Measurements from ENCODE around the gene DNAJC10.
"Not testable (repeated sequence)": the region's sequence is repeated elsewhere in the genome, so short reads cannot be mapped to it uniquely, and the experiment has no call there.

Gene DNAJC10, protein sequence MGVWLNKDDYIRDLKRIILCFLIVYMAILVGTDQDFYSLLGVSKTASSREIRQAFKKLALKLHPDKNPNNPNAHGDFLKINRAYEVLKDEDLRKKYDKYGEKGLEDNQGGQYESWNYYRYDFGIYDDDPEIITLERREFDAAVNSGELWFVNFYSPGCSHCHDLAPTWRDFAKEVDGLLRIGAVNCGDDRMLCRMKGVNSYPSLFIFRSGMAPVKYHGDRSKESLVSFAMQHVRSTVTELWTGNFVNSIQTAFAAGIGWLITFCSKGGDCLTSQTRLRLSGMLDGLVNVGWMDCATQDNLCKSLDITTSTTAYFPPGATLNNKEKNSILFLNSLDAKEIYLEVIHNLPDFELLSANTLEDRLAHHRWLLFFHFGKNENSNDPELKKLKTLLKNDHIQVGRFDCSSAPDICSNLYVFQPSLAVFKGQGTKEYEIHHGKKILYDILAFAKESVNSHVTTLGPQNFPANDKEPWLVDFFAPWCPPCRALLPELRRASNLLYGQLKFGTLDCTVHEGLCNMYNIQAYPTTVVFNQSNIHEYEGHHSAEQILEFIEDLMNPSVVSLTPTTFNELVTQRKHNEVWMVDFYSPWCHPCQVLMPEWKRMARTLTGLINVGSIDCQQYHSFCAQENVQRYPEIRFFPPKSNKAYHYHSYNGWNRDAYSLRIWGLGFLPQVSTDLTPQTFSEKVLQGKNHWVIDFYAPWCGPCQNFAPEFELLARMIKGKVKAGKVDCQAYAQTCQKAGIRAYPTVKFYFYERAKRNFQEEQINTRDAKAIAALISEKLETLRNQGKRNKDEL

DNA sequence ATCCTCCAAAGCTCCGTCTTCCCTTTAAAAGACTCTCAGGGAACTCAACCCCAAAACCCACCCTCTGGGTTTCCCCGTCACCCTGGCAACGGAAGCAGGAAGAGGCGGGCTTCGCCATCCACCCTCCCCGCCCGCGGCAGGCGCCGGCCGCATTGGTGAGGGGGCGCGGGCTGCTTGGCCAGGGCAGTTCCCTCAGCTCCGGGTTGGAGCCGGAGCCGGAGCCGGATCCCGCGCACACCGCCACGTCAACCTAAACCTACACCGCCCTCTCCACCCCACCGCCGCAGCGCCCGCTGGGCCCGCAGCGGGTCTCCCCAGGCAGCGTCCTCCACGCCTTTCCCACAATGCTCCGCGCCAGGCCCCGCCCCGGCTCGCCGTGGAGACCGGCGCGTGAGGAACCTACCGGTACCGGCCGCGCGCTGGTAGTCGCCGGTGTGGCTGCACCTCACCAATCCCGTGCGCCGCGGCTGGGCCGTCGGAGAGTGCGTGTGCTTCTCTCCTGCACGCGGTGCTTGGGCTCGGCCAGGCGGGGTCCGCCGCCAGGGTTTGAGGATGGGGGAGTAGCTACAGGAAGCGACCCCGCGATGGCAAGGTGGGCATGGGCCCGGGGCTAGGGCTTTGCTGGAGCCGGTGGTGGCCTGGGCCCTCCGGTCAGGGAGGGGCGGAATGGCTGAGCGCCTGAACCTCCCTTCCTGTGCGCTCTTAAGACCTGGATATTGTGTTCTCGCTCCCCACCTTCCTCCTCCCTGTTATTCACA, at the start of gene DNAJC10:
Gene DNAJC10, plus strand, starts transcription at position 366 of the 758 bp plus-strand sequence. CDS start 1,830 bp downstream, outside the sequence.
- peak; percentile 78 for DNase-seq

DNA sequence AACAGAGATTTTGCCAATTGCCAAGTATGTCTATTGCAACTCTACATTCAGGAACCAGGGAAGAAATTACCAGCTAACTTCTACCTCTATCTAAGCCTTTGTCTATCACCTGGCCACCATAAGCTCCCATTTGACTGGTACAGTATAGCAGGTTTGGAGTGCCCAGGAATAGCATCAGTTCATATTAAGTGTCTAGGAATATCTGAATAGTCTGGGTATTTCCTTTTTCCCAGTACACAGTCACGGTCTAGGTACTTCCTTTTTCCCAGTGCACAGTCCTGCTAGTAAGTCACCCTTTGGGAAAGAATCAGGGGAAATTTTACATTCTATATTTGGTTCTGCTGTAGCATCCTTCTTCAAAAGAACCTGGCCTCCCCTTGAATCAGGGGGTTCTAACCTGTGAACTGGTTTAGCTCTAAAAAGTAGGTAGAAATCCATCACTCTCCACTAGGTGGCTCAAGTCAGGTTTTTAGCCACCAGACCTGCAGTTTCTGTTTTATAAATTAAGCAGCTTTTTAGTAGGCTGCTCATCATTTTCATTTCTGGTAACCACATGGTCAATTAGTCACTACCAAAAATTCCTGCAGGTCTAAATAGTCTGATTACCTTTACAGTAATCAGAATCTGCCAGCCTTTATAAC, 49.3 kb upstream of the DNAJC10 start:
- DNase-seq: no peak

DNA sequence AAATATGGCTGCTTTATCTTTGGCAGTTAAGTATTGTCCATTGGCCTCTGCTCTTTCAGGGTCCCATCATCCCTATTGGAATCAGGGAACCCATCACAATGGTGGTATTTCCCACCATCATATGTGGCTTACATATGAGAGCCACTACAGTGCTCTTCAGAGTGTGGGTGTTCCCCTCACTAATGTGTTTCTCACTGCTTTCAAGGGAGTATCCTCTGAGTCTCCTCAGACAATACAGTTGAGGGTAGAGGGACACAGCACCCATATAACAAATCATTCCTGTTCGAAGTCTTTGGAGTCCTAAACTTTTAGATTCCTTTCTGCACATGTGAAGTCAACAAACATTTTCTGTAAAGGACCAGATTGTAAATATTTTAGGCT, 48.8 kb upstream of the DNAJC10 start:
- DNase-seq: no peak

DNA sequence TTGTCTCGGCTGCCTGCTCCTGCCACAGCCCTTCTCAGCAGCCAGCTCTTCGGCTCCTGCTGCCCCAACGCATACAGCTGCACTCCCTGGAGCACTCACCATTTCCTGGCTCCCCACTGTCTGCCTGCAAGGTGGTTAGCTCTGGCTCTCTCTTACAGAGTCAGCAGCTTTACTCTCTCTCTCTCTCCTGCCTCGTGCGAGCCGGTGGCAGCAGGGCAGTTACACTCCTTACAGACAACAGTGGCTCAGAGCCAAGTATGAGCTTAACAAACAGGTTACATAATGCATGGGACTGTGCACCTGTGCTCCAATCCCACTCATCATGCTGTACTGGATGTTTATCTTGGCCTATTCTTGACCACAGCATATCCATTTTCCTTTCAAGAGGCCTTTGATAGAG, 47.4 kb upstream of the DNAJC10 start:
- DNase-seq: peak; percentile 88

DNA sequence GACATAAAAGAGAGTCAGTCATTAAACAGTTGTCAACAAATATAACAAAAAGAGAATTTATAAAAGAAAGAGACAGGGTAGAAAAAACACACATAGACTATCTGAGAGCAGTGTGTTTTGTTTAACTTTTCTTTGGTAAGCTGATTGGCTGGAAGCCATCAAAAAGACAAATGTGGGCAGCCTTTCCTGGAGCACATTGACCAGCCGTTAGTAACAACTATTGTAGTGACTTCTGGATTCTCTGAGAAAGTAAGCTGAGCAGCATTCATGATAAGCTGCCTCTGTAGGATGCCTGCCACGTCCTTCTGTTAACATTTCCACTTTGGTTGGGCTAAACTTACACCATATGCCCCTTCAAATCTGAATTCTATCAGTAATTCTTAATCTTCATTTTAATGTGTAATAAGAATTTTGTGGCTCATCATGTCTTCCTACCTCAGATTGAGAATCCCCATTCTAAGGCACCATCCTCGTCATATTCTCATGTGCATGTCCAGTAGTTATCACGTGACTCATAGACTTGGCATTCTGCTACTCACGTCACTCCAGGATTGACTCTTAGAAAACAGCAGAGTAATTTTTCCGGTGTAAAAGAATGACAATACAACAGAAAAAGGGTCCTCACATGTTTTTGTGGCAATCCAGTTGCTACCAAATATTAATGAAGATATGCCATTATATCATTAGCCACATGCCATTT, 43.4 kb upstream of the DNAJC10 start:
- no peak for DNase-seq

DNA sequence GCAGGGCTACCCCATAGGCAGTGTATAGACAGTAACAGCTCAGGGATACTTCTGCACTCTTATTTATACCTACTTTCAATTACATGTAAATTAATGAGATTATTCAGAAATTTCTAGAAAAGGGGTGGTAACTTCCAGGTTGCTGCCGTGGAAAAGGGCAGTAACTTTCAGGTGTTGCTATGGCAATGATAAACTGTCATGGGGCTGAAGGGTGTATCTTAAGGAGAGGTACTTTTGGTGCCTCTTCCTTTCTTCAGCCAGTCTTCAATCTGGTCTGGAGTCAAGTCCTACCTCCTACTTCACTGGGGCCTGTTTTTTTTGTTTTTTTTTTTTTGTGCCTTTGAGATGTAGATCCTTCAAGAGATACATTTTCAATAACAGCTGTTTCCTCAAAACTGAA, 35.2 kb upstream of the DNAJC10 start:
- no peak for DNase-seq

DNA sequence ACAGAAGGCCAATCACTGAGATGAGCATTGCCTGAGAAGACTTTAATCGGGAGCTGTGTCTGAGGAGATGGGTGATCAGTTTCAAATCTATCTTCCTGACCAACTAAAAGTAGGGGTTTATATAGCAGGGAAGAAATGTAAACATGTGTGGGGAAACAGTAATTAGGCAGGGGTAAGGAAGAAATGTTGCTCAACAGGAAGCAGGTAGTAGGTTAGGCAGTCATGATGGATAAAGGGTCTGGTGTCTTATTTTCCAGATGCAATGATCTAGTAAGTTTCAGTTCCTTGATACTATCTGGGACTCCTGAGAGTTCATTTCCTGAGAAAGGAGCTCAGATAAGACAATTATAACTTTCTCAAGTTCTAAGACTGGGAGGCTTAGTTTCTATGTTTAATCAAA, 33.8 kb upstream of the DNAJC10 start:
- DNase-seq: no peak

DNA sequence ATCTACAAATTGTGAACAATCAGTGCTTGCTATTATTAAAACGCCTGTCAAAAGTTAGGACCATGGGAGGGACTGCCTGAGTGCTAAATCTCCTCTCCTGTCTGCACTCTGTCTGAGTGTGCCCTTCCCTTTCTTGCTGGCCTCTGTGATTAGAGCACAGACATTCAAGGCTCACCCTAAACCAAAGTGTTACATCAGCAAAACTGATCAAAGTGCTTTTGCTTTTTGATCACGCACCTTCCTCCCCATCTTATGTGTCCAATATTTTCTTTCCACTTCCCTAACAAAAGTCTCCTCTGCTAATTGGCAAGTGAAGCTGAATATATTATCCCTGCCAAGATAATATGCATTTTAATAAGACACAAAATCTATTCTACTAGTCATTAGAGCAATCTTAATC, 30.5 kb upstream of the DNAJC10 start:
- no peak for DNase-seq

DNA sequence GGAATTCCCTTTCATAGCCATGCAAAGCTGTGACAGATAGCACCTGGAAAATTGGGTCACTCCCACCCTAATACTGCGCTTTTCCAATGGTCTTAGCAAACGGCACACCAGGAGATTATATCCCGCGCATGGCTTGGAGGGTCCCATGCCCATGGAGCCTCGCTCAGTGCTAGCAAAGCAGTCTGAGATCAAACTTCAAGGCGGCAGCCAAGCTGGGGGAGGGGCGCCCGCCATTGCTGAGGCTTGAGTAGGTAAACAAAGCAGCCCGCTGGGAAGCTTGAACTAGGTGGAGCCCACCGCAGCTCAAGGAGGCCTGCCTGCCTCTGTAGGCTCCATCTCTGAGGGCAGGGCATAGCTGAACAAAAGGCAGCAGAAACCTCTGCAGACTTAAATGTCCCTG, 29.3 kb upstream of the DNAJC10 start:
- not testable (repeated sequence) for DNase-seq

DNA sequence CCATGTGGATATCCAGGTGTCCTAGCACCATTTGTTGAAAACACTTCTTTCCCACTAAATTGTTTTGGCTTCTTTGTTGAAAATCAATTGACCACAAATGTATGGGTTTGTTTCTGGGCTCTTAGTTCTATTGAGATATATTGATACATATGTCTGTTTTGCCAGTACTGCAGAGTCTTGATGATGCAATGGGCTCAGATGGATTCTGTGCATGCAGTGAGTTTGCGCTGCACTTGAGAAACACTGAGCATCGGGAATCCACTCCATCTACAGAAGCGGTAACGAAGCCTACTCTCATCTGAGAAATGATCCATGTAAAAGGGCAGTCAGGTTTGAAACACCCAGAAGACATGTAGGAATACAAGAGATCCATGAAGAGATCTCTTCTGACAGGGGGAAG, 21.9 kb upstream of the DNAJC10 start:
- DNase-seq: no peak

DNA sequence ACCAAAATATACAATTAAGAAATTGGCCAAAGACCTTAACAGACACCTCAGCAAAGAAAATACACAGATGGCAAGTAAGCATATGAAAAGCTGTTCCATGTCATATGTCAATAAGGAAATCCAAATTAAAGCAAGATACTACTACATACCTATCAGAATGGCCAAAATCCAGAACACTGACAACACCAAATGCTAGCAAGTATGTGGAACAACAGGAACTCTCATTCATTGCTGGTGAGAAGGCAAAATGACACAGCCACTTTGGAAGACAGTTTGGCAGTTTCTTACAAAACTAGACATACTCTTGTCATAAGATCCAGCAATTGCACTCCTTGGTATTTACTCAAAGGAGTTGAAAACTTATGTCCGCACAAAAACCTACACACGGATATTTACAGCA, 20.3 kb upstream of the DNAJC10 start:
- no peak for DNase-seq

DNA sequence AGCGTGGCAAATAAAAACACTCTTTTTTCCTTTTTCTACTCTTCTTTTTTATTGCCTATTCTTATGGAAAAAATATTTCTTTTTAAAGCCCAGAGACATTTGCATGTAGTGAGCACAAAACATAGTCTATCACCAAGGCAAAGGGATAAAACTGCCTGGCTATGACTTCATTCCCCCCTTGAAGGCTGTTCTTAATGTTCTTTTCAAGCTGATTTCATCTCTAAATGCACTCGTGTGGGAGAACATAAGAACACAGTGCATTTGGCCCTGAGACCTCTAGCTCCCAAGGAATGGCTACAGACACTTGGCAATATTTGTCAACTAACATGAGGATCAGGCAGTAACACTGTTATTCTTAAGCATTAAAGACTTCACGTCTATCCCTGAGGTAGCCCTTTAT, 17.4 kb upstream of the DNAJC10 start:
- no peak for DNase-seq

DNA sequence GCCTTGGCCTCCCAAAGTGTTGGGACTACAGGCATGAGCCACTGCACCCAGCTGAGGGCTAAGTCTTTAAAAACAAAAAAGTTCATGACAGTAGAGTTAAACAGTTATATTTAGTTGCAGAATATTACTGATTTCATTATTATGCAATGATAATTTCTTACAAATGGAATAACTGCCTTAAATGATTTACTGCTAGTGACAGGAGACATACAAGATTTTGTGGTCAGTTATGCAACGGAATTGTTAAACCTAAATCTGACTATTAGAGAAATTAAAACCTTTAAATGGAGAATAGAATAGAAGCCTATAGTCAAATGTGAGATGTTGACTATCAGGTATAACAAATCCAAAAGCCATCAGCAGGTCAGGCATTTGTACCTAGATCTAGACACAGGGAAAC, 10.3 kb upstream of the DNAJC10 start:
- DNase-seq: no peak

DNA sequence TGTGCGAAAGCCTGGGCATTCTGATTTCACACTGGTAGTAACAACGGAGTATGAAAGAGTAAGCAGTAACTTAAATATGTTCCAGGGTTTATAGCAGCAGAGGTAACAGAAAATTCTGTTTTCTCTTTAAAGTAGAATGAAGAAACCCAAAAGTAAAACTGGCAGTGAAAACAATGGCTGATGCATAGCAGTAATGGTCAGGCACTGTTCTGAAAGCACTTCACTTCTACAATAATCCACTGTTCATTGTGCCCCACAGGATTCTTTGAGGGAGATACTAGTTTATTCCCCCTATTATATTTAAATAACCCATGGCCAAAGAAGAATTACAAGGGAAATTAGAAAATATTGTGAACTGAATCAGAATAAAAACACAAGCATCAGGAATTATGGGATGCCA, 9.3 kb upstream of the DNAJC10 start:
- DNase-seq: no peak

DNA sequence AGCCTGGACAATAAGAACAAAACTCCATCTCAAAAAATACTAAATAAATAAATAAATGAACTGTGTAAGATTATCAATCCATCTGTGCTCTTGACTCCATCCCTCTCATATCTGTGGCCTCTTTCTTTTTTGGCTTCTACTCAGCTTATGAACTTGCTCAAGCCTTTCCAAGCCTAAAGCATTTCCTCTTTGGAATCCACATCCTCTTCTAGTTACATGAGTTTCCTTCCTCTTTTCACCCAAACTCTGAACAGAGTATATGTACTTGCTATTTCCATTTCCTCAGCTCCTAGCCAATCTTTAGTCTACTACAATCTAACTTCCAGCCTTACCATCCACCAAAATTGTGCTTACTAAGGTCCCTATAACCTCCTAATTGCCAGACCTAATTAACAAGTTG, 2.5 kb upstream of the DNAJC10 start:
- DNase-seq: no peak

DNA sequence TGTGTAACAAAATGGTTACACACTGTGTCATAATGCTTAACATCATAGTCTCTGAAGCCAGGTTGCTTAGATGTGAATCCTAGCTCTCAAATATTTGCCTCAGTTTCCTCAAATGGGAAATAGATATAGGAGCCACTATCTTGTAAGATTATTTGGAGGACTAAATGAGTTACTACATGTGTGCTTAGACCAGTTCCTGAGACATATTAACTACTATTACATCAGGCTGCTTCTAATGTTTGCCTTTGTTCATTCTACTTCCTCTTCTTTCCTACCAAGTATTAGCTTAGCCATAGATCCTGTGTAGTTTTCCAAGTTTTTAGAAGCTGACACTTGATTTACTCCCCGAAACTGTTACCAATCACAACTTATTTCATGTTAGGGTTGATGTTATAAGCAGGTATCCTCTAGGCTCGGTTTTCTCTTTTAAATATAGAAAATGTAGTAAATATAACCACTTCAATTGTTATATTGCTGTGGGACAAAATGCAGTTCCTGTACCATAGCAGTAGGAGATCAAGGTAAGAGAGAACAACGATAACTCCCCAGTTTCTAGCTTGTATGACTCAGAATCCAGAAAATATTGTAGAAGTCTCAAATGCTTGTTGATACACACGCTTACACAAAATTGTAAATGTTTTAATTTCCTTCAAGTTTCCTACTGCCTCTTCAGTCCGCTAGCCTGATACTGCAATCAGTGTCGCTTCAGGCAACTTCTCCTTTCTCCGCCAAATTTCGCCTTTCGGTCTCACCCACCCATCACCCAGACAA, 751 bp upstream of the DNAJC10 start:
- DNase-seq: no peak

DNA sequence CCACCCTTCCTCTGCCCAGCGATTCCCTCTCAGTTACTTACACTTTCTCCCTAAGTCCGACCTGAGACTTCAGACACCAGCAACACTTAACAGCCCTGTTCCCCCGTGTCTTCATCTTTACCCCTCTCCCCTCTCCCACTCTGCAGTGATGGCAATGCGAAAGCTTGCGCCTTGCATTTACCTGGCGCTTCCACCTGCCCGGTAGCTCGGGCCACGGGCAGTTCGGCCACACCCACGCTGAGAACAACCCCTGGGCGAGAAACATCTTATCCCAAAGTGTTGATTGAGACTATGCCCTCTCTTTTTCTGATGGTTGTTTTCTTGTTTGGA, 558 bp downstream of the DNAJC10 start:
- no peak for DNase-seq

DNA sequence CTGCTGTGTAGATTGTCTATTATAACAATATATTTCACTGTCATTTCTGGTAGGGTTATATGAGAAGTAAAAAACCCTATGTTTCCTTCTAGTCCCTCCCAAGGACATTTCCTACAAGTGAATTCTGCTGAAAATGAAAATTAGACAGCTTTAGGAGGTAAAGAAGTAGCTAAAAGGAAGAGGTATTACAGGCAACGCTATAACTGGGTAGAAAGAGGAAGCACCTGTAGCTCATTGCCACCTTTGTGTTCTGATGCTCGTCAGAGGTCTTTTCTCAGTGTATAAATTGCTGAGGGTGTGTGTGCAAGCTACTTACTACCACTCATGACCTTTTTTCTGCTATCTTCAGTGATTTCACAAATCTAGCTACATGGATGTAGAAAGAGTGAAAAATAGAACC, 1.4 kb downstream of the DNAJC10 start:
- peak; percentile 11 for DNase-seq

DNA sequence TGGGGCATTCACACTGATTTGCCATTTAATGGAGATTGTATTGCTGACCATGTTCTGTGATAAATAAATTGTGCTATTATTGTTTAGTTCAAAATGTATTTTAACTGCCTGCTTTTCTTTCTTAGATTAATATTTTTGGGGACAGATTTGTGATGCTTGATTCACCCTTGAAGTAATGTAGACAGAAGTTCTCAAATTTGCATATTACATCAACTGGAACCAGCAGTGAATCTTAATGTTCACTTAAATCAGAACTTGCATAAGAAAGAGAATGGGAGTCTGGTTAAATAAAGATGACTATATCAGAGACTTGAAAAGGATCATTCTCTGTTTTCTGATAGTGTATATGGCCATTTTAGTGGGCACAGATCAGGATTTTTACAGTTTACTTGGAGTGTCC, 1.8 kb downstream of the DNAJC10 start:
- no peak for DNase-seq

DNA sequence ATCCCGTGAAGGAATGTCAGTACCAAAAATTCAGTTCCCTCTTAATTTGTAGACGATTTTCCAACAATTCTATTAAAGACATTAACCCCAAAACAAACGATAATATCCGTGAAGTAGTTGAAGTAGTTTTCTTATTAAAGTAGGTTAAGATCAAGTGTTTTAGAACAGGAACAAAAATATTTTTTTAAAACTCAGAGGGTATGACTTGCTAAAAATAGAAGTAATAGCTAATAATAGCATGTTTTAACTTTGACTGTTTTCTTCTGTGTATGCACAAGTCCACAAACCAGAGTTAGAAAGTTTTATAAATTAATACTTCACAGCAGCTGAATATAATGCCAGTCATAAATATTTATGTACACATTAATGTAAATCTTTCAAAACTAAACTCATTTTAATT, 2.4 kb downstream of the DNAJC10 start:
- no peak for DNase-seq

DNA sequence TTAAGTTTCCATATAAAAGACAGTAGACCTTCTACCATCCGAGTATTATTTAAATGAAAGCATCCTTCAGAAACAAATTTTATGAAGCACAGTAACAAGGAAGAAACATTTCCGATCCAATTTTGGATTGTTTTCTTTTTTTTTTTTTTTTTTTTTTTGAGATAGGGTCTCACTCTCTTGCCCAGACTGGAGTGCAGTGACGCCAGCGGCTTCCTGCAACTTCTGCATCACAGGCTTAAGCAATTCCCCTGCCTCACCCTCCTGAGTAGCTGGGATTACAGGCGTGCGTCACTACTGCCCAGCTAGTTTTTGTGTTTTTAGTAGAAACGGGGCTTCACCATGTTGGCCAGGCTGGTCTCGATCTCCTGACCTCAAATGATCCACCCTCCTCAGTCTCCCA, 3.1 kb downstream of the DNAJC10 start:
- not testable (repeated sequence) for DNase-seq

DNA sequence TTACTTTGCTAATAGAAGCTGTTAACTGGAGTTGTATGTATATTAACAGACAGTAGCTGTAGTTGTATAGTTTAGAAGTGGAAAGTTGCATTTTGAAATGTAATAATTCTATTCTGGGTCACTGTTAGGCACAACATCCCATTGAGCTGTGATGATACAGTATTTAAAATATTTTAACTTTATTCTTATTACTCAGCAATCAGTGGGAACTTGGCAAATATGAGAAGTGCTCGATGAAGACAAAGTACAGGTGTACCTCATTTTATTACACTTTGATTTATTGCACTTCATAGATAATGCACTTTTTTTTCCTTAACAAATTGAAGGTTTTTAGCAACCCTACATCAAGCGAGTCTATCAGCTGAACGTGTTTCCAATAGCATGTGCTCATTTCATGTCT, 8.6 kb downstream of the DNAJC10 start:
- no peak for DNase-seq

Data from DMS153 (cell line).